Stimulated activated effector memory CD8-positive, alpha-beta T cell treated with anti-CD3 and anti-CD28 coated beads, Interleukin-12 subunit alpha, Interleukin-12 subunit beta, amount 100 ng/mL, for 72 hours (primary cell): Measurements from ENCODE around the gene SH3GLB1.
"Not testable (repeated sequence)": the region's sequence is repeated elsewhere in the genome, so short reads cannot be mapped to it uniquely, and the experiment has no call there.

Experiments used
- ATAC-seq: fragments of 150-1000 bp; cut with Tn5 transposase; 2 replicates; pipeline ENCODE4 v1.10.0; 2021
- DNase-seq, 2 donors: peaks; one replicate each; pipeline ENCODE4 v3.0.0; 2021 to 2022; ENCODE audit warnings: low spot score in 2 of 2
- H3K27ac Mint-ChIP-seq: one replicate; pipeline ENCODE4 v1.8.0; 2022; ENCODE audit warnings: mild to moderate bottlenecking, mixed read lengths
- H3K36me3 Mint-ChIP-seq: one replicate; pipeline ENCODE4 v1.8.0; 2022; ENCODE audit warnings: mild to moderate bottlenecking, mixed read lengths
- H3K4me1 Mint-ChIP-seq: one replicate; pipeline ENCODE4 v1.8.0; 2022; ENCODE audit warnings: mixed read lengths
- H3K4me3 Mint-ChIP-seq: one replicate; pipeline ENCODE4 v1.8.0; 2022; ENCODE audit warnings: mild to moderate bottlenecking, mixed read lengths
- H3K9me3 Mint-ChIP-seq: one replicate; pipeline ENCODE4 v1.8.0; 2022; ENCODE audit warnings: mixed read lengths

Gene SH3GLB1

DNA sequence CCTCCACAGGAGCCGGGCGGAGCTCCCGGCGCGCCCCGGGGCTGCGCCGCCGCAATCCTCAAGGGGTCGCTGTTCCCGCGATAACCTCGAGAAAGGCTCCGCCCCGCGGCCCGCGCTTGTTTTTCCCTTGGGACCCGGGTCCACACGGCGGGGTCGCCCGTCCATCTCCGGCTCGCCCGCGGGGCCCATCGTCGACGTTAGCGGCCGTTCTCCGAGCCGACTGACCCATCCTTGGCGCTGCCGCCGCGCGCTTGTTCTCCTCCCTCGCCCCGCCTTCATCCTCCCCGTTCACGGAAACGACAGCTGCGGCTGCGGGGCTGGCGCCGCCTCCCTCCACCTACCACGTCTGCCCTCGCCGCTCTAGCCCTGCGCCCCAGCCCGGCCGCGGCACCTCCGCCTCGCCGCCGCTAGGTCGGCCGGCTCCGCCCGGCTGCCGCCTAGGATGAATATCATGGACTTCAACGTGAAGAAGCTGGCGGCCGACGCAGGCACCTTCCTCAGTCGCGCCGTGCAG lies at the start of gene SH3GLB1:
Gene SH3GLB1 (plus strand): TSS at position 119 of the 514 bp plus-strand sequence. CDS start 324 bp downstream, at position 443.
- Mint-ChIP-seq H3K36me3 (peaks cover 30% of the 10 kb centered on the region), H3K9me3 (no peaks in the 10 kb centered on the region), H3K27ac (peak within 1 kb of the TSS; percentile 98), H3K4me3 (peak within 1 kb of the TSS; percentile 98), H3K4me1 (peaks cover 43% of the 10 kb centered on the region)
- ATAC-seq (peak; percentile 95), DNase-seq (peak; percentile 89 to 97)

DNA sequence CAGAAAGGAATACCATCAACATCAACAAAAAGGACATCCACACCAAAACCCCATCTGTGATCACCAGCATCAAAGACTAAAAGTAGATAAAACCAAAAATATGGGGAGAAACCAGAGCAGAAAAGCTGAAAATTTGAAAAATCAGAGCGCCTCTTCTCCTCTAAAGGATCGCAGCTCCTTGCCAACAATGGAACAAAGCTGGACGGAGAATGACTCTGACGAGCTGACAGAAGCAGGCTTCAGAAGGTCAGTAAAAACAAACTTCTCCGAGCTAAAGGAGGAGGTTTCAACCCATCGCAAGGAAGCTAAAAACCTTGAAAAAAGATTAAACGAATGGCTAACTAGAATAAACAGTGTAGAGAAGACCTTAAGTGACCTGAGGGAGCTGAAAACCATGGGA lies 46.0 kb upstream of the SH3GLB1 start:
- not testable (repeated sequence) for H3K4me3 Mint-ChIP-seq, H3K4me1 Mint-ChIP-seq, H3K36me3 Mint-ChIP-seq, ATAC-seq, H3K9me3 Mint-ChIP-seq, H3K27ac Mint-ChIP-seq, DNase-seq

DNA sequence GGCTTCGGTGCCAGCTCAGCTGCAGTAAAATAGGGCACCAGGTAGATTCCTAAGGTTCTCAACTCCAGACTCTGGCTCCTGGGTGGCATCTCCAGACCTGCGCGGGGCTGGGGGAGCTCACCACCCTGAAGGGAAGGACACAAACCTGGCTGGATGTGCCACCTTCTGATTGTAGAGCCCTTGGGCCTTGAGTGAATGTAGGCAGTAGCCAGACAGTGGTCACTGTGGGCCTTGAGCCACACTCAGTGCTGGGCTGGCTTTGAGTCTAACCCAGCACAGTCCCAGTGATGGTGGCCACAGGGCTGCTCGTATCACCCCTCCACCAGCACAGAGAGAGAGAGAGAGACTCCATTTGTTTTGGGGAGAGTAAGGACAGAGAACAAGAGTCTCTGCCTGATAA lies 38.0 kb upstream of the SH3GLB1 start:
- Mint-ChIP-seq H3K9me3 (no peaks in the 10 kb centered on the region), H3K27ac (no peak overlapping the region), H3K36me3 (no peaks in the 10 kb centered on the region), H3K4me1 (no peaks in the 10 kb centered on the region), H3K4me3 (no peak overlapping the region)
- ATAC-seq (no peak), DNase-seq (no peak)

GRCh38 chr1:86687595-86687994 lies 16.8 kb upstream of the SH3GLB1 start:
- DNase-seq (no peak), ATAC-seq (no peak)
- Mint-ChIP-seq H3K9me3 (no peaks in the 10 kb centered on the region), H3K27ac (no peak overlapping the region), H3K36me3 (no peaks in the 10 kb centered on the region), H3K4me1 (no peaks in the 10 kb centered on the region), H3K4me3 (no peak overlapping the region)

DNA sequence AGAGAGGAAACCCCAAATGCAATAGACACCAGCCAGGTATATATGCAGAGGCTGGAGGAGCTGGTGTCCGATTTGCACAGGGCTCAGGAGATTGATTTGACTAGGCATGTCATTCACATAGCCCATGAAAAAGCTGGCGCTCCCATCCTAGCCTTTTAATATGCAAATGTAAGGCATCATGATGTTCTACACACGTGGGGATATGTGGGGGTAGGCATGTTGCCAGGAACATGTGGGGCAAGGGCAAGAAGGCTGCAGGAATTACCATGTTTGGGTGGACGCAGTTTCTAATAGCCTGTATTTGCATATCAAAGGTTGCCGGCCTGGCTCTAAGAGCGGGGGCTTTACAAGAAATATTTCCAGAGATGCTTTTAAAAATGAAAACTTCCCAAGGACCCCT lies 11.7 kb upstream of the SH3GLB1 start:
- no peak overlapping the region for H3K4me3 Mint-ChIP-seq
- H3K27ac Mint-ChIP-seq = no peak overlapping the region
- DNase-seq (no peak), ATAC-seq (no peak)
- no peaks in the 10 kb centered on the region for H3K36me3 Mint-ChIP-seq
- H3K9me3 Mint-ChIP-seq = no peaks in the 10 kb centered on the region
- no peaks in the 10 kb centered on the region for H3K4me1 Mint-ChIP-seq

- Mint-ChIP-seq H3K36me3 (no peaks in the 10 kb centered on the region), H3K4me1 (no peaks in the 10 kb centered on the region), H3K9me3 (no peaks in the 10 kb centered on the region), H3K27ac (no peak overlapping the region), H3K4me3 (no peak overlapping the region)
- ATAC-seq (no peak), DNase-seq (no peak)
Observed at GRCh38 chr1:86695400-86695799, 9.0 kb upstream of the SH3GLB1 start.

DNA sequence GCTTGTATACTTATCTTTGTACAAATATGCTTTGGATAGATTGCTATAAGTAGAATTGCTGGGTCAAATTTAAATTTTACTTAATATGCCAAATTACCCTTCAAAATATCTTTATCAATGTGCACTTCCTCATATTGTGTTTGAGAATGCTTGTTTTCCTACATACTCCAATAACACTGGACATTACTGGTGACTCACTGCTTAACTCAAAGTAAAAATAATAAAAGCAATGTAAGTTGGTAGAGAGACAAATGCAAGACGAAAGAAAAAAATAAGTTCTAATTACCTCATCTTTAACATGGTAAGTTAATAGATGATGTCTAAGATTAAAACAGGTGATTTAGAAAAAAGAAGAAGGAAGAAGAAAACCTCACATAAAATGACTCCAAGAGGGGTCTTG lies 7.9 kb upstream of the SH3GLB1 start:
- no peaks in the 10 kb centered on the region for H3K4me1 Mint-ChIP-seq
- H3K4me3 Mint-ChIP-seq = no peak overlapping the region
- DNase-seq = no peak
- H3K36me3 Mint-ChIP-seq = no peaks in the 10 kb centered on the region
- ATAC-seq = no peak
- no peaks in the 10 kb centered on the region for H3K9me3 Mint-ChIP-seq
- no peak overlapping the region for H3K27ac Mint-ChIP-seq

DNA sequence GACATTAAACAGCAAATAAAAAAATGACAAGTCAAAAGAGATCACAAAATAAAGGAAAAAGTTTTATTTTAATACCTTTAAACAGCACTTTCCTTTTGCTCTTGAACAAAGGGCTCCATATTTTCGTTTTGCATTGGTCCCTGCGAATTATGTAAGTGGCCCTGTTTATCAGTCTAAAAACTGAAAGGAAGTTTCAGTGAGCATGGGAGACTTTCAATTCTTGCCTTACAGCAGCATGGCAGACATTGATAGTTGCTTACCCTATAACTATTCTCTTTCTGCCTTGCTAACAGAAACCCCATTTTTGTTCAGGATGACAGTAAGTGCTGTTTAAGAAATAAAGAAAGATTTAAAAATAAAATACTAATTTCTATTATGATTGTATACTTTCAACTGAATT lies 5.2 kb upstream of the SH3GLB1 start:
- peaks cover 16% of the 10 kb centered on the region for H3K4me1 Mint-ChIP-seq
- no peak overlapping the region for H3K27ac Mint-ChIP-seq
- H3K4me3 Mint-ChIP-seq = no peak overlapping the region
- DNase-seq = no peak
- peaks cover 5% of the 10 kb centered on the region for H3K36me3 Mint-ChIP-seq
- ATAC-seq = no peak
- H3K9me3 Mint-ChIP-seq = no peaks in the 10 kb centered on the region

DNA sequence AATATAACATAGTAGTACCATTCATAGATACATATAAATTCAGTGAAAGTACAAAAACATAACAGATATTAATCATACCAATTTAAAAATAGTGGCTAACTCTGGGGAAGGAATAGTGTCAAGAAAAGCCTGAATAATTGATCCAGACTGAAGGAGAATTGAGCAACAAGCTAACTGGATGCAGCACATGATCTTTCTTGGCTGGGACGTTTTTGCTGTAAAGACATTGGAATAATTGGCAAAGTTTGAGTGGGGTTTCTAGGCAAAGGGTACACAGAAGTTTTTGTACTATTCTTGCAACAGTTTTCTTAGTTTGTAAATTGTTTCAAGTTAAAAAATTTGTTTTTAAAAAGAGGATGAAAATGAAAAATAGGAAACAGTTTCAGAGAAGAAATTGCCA lies 2.6 kb upstream of the SH3GLB1 start:
- H3K4me3 Mint-ChIP-seq = no peak overlapping the region
- H3K9me3 Mint-ChIP-seq = no peaks in the 10 kb centered on the region
- H3K4me1 Mint-ChIP-seq = peaks cover 25% of the 10 kb centered on the region
- ATAC-seq (no peak), DNase-seq (no peak)
- H3K36me3 Mint-ChIP-seq = peaks cover 18% of the 10 kb centered on the region
- H3K27ac Mint-ChIP-seq = no peak overlapping the region

- not testable (repeated sequence) for ATAC-seq, H3K9me3 Mint-ChIP-seq, DNase-seq
- Mint-ChIP-seq H3K4me1 (peaks cover 36% of the 10 kb centered on the region), H3K27ac (peak overlapping the region; percentile 98), H3K36me3 (peaks cover 30% of the 10 kb centered on the region), H3K4me3 (peak overlapping the region; percentile 98)
Observed at GRCh38 chr1:86702954-86703494, 1.4 kb upstream of the SH3GLB1 start.

- ATAC-seq (peak; percentile 69), DNase-seq (peak in 1 of 2 donors; percentile 85)
- peak overlapping the region; percentile 98 for H3K4me3 Mint-ChIP-seq
- peaks cover 30% of the 10 kb centered on the region for H3K36me3 Mint-ChIP-seq
- H3K27ac Mint-ChIP-seq = peak overlapping the region; percentile 98
- peaks cover 37% of the 10 kb centered on the region for H3K4me1 Mint-ChIP-seq
- H3K9me3 Mint-ChIP-seq = no peaks in the 10 kb centered on the region
Observed at GRCh38 chr1:86703696-86704457, 499 bp upstream of the SH3GLB1 start.

DNA sequence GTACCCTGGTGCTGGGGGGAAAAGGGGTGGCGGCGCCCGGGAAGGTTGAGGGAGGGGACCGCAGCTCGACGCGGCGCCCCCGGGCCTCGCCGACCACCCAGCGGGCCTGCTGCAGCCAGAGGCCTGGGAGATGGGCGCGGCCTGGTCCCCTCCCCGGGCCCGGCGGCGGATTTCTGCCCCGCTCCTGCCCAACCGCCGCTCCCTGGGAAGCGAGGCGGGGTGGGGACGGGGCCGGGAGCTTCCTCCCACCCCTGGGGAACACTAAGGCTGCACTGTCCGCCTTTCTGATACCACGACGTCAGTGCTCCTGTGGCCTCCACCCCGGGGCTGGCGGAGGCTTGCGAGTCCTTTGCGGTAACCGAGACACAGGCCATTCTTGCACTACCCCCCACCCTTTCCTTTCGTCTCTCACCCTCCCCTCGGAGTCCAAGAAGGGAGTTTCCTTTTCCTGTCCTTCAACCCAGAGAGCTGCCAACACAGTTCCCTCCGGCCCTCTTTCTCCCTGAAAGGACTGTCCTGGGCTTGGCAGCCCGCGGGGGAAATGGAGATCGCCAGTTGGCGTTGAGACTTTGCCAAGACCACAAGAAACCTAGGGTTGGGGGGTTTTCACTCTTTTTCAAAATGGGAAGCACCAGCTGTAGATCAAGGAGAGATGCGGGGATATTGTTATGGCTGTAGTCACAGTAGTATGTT lies 742 bp downstream of the SH3GLB1 start:
- peaks cover 43% of the 10 kb centered on the region for H3K4me1 Mint-ChIP-seq
- peak overlapping the region; percentile 98 for H3K27ac Mint-ChIP-seq
- no peaks in the 10 kb centered on the region for H3K9me3 Mint-ChIP-seq
- ATAC-seq (peak; percentile 27), DNase-seq (peak; percentile 25 to 77)
- peaks cover 30% of the 10 kb centered on the region for H3K36me3 Mint-ChIP-seq
- H3K4me3 Mint-ChIP-seq = peak overlapping the region; percentile 98

DNA sequence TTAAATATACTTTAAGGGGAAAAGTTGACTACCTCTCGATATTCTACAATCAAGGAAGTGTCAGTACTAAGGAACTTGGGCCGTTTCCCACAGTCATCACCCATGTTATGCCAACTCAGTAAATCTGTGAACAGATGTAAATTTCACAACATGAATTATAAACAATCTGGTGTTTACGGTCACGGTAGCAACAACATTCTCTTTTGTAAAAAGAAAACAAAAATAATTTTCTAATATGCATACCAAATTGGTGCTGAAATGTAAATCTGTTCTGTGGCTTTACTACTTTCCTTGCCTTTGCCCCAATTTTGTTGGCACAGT lies 1.2 kb downstream of the SH3GLB1 start:
- peaks cover 35% of the 10 kb centered on the region for H3K36me3 Mint-ChIP-seq
- H3K9me3 Mint-ChIP-seq = no peaks in the 10 kb centered on the region
- H3K27ac Mint-ChIP-seq = peak overlapping the region; percentile 98
- peaks cover 47% of the 10 kb centered on the region for H3K4me1 Mint-ChIP-seq
- peak overlapping the region; percentile 98 for H3K4me3 Mint-ChIP-seq
- DNase-seq (no peak), ATAC-seq (no peak)

GRCh38 chr1:86706018-86706635 lies 1.8 kb downstream of the SH3GLB1 start:
- peaks cover 49% of the 10 kb centered on the region for H3K4me1 Mint-ChIP-seq

DNA sequence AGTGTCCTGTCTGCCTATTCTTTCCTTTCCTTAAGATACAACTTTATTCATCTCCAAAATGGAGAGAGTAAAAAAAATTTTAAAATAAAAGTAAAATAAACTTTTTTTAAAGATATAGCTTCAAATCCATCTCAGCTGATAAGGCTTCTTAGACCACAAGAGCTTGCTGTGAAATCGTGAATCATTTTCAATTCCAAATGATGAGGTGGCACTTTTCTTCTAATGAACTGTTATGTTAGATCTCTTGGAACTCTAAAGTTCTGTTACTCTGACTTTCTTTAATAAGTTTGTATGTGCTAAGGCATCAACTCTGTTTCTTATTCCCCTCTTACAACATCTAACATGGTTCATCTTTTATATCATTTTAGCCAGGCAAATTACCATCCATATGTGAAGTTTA lies 4.5 kb downstream of the SH3GLB1 start:
- Mint-ChIP-seq H3K36me3 (peaks cover 42% of the 10 kb centered on the region), H3K4me1 (peaks cover 40% of the 10 kb centered on the region), H3K9me3 (no peaks in the 10 kb centered on the region), H3K4me3 (no peak overlapping the region), H3K27ac (peak overlapping the region; percentile 60)
- DNase-seq = no peak
- ATAC-seq = no peak

More at GRCh38 chr1:86706018-86706635, 1.8 kb downstream of the SH3GLB1 start:
- DNase-seq (no peak), ATAC-seq (no peak)
- H3K27ac Mint-ChIP-seq = peak overlapping the region; percentile 98
- no peaks in the 10 kb centered on the region for H3K9me3 Mint-ChIP-seq
- H3K36me3 Mint-ChIP-seq = peaks cover 35% of the 10 kb centered on the region
- peak overlapping the region; percentile 98 for H3K4me3 Mint-ChIP-seq
